ENCODE results near the gene UNC13D.
"Not testable (repeated sequence)": the region's sequence is repeated elsewhere in the genome, so short reads cannot be mapped to it uniquely, and the experiment has no call there.

UNC13D gene

GRCh38 chr17:75791254-75791653 is 53.0 kb downstream of the UNC13D start:
- DNase-seq = no peak

DNA sequence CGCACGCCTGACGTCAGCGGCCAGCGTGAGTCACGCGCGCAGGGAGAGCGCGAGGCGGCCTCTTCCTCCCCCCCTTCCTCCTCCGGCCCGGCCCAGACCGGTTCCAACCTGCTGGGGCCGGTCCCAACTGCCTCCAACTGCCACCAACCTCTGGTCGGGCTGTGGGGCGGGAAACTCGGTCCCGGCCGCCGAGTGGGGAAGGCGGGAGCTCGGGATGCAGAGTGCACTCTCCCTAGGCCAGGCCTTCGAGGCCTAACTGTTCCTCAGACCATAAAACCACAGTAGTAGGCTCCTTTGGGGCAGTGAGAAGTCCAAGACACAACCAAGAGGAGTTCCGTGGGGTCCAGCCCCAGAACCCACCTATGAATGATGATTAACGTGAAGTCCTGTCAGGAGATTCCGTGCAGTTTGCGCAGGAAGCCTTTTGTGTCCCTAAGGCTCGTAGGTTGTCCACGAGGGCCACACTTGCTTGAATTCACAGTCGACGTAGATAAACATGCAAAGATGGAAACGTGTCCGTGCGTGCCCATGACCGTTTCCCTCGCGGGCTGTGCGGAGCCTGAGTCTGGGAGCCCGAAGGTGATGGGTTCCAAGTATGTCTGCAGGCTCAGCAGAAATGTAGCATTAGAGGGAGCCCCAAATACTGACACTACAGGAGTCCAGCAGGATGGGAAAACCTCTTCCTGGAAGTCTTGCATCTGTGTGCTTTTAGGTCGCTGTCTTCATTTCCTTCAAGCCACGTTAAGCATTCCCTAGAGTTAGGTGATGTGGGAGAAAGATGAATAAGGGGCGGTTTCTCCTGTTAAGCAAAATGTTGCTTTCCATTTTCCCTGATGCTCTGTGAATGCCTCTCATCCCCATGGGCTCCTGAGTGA is 59.0 kb downstream of the UNC13D start:
- DNase-seq = peak; percentile 84

- DNase-seq = peak; percentile 97
Observed at GRCh38 chr17:75784473-75785015, 59.7 kb downstream of the UNC13D start, which contains the start of gene UNK. Gene UNK, plus strand, starts transcription at chr17:75784806. Its CDS starts 75 bp downstream, at chr17:75784881.

DNA sequence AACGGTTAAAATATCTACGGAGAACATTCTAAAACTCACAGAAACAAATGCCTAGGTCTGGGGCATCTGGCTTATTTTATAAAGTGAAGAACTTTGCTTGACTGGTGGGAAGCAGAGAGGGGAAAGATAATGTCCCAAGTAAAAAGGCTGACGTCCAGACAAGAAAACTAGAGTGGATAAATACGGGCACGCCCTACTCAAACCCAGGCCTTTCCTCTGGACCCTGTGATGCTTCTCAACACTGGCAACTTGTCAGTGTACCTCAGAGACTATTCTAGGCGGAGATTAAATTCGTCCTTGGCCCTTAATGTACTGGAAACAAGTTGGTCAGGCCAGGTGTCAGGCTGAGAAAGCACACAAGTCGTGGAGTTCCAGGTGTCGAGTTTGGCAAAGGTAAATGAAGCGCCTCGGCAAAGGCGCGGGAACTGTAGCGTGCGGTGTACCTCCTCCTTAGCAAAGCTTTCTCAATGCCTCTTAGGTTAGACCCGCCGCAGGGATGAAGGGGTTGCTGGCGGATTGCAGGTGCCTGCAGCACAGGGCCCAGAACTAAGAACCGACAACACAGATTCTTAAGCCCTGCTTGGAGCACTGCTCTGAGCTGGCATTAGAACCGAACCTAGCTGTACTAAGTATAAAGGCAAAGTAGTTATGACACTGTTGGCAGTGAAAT is 60.3 kb downstream of the UNC13D start:
- peak; percentile 68 for DNase-seq

DNA sequence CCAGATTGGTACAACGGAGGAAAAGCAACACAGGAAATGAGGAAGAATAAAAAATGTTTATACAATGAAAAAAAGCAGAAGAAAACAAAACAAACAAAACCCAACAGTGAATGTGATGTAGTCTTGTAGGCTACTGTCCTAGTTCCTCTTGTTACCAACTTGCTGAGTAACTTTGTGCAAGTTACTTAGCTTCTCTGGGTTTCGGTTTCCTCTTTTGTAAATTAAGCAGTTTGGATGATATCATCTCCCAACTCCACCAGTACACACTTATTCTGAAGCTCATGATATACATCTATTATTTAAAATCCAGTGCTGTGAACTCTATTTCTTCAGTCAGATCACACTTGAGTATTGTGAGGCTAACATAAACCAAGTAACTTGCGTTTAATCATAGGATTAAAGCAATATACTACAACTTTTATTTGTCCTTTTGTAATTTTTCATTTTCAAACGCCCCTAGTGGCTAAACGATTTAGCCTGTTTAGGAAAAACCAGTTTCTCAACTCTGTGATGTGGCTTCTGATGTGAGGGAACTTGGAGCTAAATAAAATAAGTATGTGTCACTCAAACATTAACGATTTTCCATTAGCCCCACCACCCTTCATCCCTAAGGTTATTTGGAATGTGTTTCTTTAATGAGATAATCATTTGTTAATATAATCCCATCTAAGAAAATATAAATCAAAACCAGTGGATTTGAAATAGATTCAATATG is 61.0 kb downstream of the UNC13D start:
- DNase-seq = peak; percentile 64

- peak; percentile 92 for DNase-seq
Observed at GRCh38 chr17:75779987-75780889, 64.0 kb downstream of the UNC13D start.

DNA sequence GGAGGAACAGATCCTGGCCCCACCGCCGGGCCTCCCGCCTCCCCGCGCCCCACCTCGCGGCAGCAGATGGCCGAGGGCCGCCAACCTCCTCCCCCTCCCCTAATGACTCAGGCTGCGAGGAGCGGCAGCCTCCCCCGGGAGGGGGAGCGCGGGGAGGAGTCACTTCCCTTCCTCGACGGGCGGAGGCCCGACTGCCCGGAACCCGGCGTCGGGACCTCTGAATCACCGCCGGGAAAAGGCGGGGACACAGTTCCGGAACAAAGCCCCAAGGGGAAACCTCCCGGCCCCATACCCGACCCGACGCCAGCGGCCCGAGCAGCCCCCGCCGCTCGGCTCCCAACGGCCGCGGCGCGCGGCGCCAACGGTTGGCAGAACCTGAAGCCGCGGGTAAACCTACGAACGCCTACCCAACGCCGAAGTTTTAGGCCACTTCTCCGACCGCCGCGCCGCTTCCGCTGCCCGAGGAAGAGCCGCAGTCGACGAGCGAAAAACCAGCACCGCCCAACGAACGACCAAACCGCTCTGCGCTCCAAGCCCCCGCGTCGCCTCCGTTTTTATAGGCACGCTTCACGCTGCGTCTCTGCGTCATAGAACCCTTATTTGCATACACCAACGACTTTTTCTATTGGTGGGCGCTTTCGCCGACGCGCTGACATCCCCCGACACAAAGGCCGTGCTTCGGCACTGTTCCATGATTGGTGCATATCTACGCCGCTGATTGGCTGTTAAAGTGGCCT is 64.8 kb downstream of the UNC13D start:
- DNase-seq = peak; percentile 99

DNA sequence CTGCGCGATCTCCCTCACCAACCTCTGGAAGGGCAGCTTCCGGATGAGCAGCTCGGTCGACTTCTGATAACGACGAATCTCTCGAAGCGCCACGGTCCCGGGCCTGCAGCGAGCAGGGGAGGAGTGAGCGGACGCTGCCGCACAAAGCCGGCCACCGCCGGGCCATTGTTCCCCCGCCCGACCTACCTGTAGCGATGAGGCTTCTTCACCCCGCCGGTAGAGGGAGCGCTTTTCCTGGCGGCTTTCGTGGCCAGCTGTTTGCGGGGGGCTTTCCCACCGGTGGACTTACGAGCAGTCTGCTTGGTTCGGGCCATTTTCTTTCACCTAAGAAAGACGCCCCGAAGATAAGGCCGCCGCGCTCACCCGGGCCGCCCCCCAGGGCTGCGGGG is 65.3 kb downstream of the UNC13D start:
- peak; percentile 44 for DNase-seq

DNA sequence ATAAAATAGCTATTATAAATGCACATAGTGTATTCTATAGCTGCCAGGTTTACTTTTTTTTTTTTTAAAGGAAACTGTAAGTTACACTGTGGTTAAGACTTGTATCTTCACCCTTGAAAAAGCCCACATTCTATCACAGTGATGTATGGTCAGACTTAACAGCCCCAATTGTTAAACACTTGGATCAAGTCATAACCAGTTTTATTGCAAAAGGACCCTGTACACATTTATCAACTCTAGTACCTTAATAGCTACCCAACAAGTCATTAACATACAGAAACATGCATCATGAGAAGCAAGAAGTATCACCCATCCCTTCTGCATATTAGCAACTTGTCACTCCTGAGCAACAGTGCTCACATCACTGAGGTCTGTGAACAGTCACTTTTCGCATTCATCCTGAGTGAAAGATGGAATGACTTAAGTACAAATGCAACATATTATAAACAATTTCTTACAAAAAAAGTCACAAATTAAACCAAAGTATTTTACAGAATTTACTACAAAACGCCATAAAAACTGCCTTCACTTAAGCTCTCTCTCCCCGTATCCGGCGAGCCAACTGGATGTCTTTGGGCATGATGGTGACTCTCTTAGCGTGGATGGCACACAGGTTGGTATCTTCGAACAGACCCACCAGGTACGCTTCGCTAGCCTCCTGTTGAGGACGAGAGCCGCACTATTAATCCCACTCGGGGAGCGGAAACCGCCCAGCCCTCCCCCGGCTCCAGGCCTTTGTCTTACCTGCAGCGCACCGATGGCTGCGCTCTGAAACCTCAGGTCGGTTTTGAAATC is 65.9 kb downstream of the UNC13D start:
- DNase-seq = not testable (repeated sequence)

DNA sequence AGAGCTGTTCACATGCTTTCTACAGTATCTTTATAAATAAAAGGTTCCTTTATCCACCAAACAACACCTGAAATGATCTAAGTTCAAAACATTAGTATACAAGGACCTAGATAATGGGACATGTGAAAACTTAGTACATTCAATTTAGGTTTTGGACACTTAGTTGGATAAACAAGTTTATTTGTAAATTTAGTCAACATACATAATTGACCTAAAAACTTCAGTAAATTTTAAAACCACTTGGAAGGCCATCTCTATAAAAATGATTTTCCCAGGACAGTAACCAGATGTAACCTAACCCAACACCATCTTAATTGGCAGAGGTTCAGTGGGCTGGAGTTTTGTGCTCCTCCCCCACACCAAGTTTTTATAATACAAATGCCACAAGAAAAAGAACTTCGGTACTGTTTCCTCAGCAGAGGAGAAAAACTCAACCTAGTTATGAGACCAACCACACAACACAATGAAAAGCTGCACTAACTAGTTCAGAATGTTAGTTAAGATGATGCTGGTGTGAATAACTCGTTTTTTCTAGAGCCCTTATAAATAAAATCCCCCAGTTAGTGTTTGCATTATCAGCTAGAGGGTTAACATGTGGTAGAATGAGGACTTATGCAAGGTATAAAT is 66.8 kb downstream of the UNC13D start:
- DNase-seq = no peak

Data from NCI-H526 treated with DMSO at 0.1 percent for 48 hours (cell line).